Activated naive CD4-positive, alpha-beta T cell treated with anti-CD3 and anti-CD28 coated beads, Interleukin-2, amount 50 U/mL, for 16 hours (primary cell): ENCODE measurements around the gene CA10.
A peak's percentile ranks its signal among the peaks of the same experiment; 100 is the strongest.

Source experiments
- DNase-seq: peaks from one replicate; pipeline ENCODE4 v3.0.0-alpha.2; 2020

CA10 gene

DNA sequence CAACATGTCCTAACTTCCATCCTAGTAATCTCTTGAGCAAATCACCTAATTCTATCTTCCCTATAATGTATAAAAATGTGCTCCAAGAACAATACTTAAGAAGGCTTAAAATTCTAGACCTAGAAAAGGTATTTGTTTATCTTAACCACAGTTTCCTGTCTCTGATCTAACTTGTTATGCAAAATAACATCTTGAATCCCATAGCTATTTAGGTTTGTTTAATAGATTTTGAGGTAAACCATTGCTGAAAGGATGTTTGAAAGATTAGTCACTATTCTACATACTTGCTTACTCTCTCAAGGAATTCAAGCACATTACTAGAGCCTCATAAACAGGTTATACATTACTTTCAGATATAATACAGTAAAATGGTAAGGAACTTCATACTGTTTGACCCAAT lies 13.0 kb downstream of the CA10 start:
- no peak for DNase-seq

DNA sequence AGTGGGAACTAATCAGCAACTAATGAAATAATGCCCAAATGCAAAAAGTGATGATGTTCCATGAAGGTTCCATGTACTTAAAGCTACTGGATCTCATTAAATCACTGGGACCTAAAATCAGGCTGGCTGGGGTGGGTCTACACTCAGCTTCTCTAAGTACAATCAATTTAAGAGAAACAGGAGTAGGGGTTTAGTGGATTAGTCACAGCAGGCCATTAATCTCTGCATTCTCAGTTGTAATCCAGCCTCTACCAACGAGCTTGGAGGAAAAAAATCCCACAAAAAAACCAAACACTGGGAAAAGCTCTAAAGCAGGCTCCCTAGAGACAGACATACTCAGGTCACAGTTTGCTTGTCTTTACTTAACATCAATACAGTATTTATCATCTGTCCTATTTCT lies 15.0 kb downstream of the CA10 start:
- DNase-seq, result no peak

DNA sequence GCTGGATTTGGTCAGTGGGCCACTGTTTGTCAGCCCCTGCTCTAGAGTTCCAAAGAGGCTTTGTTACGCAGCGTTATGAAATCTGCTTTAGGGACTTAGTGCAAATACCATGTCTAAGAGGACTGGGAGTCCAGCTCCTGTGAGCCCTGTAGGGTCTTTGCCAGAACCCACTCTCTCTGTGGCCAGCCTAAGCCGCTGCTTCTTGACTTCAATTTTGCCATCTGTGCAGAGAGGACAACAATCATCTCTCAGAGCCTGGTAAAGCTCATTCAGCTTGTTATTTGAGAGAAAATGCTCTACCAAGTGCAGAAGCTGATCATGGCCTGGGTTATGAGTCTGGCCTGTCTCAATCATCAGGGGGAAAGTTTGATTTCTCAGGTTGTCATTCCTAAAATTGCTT lies 17.9 kb downstream of the CA10 start:
- no peak for DNase-seq

DNA sequence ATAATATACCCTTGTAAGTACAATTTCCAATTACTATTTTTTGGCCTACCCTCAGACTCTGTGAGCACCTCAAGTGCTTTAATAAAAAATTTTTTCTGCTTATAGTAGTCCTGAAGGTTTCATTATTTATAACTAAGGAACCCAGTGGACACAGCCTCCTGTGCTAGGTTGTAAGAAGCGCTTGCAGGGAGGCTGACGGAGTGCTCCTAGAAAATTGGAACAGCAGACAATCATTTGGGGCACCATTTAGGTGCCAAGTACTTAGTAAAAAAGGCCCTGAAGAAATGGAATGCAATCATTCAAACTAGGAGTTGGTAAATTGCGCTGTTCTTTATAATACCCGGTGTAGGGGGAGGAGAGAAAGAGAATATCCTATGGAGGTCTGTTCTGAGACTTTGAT lies 19.8 kb downstream of the CA10 start:
- DNase-seq, result no peak

DNA sequence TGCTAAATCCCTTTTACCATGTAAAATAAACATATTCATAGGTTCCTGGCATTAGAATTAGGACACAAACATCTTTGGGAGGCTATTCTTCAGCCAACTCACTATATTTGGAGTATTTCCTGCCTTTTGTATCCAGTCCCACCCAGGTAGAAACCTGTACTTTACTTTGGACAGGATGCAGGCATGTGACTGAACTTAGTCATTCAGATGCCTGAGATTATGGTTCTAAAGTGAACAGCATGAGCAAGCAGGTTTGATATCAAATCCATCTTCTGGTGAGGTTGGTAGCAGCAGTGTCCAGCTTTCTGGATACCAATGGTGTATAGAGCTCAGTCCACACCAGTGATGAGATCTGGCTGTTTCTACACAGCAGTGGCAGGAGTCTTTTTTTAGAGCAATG lies 20.2 kb downstream of the CA10 start:
- no peak for DNase-seq

DNA sequence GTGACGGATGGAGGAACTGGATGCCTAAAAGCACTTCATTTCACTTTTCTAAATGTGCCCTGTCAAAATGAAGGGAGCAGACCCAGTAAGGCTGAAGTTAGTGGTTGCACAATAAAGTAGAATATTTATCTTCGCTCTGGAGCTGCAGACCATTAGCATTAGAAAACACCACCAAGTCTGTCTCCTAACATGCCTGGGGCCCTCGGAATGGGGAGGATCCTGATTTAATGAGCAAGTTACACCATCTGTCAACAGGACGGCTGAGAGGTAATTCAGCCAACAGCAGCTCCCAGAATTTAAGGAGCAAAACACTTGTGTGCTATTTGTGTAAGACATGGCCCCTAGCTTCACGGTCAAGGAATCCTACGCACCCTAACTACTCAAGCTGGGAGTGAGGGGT lies 22.3 kb downstream of the CA10 start:
- DNase-seq, result no peak

DNA sequence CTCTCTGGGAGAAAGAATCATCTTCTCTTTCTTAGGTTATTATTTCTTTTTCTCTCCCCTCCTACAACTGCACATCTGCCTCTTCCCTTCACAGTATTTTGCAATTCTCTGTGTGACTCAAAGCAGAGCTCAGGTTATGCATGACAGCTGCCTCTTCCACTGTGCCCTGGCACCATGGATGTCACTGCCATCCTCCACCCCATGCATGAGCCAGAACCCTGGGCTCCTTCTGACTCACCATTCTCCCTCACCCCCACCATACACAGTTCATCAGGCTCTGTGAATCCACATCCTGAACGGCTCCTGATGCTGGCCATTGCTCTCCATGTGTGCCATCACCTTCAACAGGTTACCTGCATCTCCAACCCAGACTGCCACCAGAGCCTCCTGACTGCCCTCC lies 23.9 kb downstream of the CA10 start:
- DNase-seq, result no peak

DNA sequence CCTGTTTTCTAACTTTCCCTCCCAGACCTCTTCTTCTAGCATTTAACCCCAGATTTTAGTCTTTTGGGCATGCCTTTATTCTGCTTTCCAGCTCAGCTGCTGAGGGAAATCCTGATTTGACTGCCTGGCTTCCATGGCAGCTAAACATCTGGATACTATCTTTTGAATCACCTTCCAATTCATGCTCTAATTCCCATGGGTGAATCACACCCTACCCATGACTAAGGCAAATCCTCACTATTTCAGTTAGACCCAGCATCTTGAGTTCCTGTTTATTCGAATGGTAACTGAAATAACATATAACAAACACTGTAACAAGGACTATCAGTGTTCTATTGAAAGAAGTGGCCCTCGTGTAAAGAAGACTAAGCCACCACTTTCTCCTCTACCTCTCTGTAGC lies 29.8 kb downstream of the CA10 start:
- no peak for DNase-seq

DNA sequence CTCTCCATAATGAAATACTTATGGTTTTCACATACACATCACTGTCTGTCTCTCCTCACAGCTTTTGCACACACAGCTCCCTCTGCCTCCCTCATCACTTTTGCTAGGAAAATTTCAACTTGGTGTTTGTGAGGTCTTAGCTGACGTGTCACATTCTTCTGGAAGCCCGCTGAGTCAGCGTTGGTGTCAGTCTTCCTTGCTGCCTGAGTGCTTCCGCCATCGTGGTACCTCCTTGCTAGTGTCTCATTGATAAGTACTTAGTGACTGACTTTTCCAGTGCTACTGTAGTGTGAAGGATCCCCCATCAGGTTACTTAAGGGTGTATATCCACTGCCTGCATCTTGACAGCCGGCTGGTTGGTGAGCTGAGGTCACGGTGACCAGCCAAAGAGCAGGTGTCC lies 33.5 kb downstream of the CA10 start:
- DNase-seq, result no peak

DNA sequence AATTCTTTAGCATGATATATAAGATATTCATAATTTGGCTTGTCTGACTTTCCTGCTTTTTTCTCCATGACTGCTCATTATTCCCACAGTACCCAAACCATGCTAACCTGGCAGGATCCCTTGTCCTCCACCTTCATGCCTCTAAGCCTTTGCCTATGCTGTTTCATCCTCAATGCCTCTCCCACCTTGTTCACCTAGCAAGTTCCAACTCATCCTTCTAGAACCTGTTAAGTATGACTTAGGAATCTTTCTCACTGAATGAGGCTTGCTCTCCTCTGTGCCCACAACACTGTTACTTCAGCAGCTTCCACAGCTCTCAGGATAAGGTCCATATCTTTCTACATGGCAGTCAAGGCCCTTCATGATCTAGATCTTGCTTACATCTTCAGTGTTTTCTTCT lies 34.0 kb downstream of the CA10 start:
- no peak for DNase-seq

DNA sequence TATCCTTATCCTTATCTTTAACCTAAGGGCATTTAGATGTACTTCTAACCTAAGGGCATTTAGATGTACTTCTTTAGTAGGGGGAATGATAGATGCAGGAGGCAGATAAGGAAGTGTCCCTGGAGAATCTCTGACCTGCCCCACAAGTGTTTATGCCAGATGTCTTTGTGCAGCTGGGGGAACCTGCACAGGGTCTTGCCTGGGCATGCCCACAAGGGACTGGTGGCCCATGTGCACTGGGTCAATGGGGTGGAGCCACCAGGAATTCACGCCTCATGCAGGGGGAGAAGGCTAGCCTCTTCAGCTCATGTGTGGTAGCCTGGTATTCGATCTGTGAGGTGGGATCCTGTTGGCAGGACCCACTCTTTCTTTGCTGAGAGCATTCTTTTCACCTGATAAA lies 38.0 kb downstream of the CA10 start:
- DNase-seq, result no peak

DNA sequence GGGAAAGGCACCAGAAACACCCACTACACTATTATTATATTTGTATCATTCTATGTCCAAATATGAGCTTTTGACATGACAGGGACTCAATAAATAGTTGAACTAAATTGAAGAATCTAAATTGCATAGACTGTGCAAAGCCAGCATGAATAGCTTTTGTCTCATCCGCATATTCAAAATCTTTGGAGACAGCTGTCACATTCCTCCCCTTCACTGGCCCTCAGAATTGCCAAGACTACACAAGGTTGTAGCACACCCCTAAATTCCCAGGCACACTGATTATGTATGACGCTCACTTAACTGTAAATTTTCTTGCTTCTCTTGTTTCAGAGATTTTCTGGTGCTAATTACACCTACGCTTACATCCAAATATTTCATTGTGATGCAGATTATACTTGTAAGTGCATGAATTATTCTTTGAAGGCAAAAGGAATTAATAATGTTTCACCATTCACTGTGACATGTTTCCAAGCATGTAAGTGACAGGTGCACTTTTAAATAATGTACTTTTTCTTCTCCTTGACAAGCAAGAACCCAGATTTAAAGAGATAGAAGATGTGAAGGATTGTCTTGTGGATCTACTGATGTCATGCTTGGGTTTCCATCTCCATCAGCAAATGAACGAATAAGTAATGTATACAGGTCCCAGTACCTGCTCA lies 47.5 kb downstream of the CA10 start:
- DNase-seq, result no peak

DNA sequence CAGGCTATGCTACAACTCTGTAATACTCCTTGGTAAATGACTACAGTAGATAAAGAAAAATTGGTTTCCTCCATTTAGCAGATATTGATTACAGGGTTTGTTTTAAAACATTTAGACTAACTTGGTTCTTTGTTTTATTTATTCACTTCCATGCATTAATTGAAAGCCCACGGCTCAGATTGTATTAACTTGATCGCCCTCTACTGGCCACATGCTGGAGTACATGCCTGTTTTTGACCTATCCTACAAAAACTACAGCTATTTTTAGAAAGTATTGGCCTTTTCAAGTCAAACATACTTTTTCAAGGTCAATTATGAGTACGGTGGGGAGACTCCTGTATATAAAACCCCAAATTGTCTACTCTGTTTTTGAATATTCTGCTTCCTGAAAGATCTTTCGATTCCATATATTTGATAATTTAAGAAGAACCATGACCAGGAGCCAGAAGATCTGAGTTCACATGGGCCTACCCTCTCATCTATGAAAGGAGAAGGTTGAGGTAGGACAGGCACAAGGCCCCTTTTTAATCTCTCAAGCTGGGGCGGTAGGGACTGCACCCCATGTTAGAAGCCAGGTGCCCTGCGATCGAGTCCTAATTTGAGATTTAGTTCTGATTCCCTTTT lies 51.8 kb downstream of the CA10 start:
- DNase-seq, result peak; percentile 23

DNA sequence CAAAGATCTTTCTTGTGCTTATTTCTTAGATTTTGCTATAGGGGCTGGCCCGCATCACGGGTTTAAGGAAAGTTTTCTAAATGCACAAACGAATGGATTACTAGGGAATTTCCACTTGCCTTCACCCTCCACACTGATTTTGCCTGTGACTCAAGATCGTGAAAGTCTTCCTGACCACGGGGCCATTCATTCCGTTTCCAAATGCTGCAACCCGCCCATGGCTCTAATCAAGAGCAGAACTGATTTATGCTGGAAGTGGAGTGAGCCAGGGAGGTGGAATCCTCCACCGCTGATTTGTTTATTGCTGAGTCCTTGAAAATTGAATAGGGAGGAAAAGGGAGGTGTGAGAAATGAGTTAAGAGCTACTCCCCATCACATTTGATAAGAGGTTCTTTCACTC lies 52.4 kb downstream of the CA10 start:
- no peak for DNase-seq

DNA sequence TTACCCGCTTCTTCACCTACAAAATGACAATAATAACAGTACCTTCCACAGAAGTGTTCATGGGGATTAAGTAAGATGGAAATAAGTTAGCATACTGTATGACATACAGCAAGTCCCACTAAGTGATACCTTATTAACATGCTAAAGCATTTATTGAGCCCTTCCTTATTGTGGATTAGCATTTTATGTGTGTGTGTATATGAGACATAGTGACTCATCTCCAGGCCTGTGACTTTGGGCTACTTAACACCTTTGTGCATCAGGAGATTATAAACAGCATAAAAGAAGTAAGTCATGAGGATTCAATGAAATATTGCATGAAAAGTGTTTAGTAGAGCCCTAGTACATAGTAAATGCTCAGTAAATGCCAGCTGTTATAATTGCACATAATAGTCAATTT lies 52.9 kb downstream of the CA10 start:
- no peak for DNase-seq

DNA sequence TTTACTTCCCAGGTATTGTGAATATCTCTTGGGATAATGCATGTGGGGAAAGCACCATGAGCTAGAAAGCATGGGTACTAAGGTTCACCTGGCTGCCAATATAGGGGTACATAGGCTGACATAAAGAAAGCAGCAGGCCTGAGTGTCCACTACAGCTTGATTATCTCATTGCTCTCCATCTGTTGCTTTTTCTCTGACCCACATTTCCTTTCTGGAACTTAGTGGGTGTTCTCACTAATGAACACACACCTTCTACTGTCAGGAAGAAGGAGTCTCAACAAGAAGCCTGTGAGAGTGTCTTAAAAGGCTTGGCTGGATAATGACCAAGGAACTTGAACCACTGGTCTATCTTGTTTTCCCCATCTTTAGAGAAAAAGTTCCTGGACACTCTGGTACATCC lies 62.5 kb downstream of the CA10 start:
- no peak for DNase-seq

DNA sequence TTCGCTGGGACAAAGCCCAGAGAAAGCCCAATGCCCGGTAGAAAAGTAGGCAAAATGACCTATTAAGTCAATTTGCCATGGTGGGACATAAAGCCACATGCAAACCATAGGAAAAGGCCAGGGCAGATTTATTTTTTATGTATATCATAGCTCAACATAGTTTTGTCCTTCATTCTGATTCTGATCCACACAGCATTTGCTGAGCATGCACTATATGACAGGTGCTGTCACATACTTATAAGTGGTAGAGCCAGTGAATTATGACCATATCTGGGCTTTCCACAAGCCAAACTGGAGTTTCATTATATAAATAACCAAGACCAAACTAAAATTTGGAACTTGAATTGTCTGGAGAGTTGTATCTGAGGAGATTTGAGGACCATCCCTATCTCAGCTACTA lies 74.3 kb downstream of the CA10 start:
- DNase-seq, result no peak

DNA sequence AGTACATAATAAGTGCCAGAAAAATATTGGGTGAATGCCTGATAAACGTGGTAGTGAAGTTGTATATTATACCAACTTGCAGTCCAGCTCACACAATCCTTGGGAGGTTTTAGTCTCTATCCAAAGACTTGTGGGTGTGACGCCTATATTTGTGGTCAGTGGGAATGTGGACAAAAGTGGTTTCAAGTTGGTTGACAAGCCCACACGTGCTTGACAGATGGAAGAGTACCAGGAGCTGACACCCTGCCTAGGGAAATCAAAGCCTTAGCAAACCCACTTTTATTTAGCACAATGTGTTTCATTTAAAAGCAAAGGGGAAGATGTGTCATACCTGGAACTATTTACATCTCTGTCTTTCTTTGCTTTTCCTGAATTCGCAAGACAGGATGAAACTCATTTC lies 79.0 kb downstream of the CA10 start:
- DNase-seq, result no peak

DNA sequence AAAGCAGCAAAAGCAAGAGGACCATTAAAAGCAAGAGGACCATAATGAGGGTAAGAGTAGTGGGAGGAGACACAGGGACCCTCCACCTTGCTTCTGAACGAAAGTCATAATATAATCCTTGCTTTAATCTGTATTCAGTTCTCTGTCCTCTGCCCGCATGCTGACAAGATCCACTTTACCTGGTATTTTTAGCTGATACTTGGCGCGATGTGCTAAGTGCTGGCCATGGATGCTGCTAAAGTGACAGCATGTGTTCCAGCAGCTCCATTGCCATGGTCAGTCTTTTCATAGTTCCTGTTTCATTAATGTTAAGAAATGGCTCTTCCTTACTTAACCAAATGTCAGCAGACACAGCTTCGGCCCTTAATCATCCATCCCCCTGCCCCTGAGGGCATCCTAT lies 86.8 kb downstream of the CA10 start:
- no peak for DNase-seq

DNA sequence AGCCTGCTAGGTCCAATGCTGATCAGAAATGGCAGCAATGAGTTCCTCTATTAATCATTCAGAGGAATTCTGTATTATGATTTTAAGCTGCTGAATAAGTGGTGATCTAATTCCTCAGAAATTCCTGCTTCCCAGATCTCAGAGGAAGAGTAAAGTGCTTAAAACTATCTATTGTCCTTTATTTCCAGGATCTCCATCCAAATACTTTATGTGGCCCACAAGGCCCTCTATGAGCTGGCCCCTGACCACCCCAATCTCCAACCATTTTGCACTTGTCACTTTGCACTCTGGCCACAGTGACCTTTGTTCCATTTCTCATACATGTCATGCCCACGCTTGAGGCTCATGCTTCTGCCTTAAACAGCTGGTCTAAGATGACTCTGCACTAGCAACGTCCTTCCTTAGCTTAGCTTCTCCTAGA lies 93.7 kb downstream of the CA10 start:
- no peak for DNase-seq

DNA sequence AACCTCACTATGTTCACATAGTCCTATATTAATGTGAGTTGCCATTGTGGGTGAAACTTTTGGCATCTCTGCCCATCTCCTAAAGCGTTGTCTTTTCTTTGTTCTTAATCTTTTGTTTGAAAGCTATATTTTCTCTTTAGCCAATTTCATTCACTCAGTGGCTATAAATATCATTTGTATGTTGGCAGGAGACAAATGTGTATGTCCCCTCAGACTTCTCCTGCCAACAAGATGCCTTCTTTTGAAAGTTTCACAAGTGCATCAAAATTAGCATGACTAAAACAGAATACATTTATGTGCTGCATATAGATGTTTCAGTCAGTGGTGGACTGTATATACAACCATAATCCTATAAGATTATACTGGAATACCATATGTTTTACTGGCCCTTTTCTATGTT lies 109.0 kb downstream of the CA10 start:
- no peak for DNase-seq

DNA sequence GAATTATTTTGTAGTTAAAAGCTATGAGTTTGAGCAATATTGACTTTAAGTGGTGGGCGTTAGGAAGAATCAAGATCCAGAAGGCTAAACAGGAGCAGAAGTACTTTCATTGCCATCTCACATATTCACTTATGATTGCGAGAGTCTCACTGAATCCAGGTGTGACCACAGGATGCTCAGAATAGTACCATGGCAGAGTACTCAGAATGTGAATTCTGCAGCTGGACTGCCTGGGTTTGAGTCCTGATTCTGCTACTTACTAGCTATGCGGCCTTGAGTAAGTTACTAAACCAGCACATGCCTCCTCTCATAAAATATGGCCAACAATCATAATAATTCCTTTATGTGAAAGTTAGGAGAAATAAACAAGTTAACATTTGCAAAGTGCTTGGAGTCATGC lies 109.5 kb downstream of the CA10 start:
- DNase-seq, result no peak

DNA sequence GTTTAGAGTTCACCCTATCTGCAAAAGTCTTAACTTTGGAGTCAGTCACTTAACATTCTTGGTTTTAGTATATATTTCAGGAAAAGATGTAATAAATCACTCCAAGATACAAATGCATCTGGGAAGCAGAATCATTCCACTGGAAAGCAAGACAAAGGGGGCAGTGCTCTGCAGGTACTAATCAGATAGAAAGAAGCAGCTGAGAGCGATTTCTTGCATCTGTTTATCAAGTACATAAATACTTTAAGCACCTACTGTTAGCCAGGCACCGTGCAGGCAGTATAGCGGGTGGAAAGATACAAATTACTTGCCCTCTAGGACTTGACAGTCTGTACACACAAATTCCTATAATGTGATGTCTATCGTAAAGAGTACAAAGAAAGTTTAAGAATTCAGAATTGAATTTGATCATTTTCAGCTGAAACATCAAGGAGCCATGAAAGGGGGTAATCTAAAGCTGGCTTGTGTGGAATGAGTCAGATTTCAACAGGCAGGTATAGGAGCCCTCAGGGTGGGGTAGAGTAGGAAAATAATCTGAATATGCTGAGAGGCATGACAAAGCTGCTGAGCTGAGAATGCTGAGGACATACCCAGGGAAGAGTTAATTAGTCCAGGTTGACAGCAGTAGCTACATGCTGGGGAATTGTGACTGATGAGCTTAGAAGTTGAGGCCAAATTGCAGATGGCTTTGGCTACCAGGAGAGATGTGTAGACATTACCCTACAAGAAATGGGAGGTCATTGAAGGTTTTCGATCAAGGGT lies 110.2 kb downstream of the CA10 start:
- DNase-seq, result no peak

DNA sequence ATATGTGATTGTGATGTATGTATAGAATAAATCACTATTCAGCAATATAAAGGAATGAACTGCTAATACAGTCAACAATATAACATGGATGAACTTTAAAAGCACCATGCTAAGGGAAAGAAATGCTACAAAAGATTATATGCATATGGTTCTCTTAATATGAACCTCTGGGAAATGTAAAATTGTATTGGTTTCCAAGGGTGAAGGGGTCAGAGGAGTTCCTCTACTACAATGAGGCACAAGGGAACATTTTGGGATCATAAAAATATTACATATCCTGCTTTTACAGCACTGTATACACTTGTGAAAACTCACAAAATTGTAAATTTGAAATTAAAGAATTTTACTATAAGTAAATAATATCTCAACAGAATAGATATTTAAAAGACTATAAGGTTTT lies 111.4 kb downstream of the CA10 start:
- no peak for DNase-seq
